GM12801 (cell line): ENCODE measurements around the gene HEATR5A.

Experiments
- TF ChIP-seq, protein P1 (sequence below): IDR thresholded peaks from one replicate; pipeline ENCODE4 v1.5.1; 2011; ENCODE audit warnings: control low read depth; ENCODE audit not compliant: insufficient read length; ENCODE audit errors: extremely low read depth

Gene HEATR5A

DNA sequence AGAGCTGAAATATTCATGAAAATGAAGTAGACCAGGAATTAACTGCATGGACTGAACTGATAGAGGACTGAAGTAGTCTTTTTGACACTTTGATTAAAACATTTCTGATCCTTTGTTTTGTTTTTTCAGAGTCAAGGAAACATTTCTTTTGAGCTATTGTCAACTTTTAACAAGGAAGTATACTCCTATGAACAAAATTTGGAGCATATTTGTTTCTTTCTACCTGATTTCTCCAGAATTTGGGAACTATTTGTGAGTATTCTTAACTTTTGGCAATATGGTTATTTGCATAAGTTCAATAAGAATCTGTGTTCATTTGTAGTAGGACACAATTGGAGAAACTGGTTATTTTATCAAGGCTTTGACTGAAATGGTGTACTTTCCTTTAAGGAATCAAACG lies 141.5 kb downstream of the HEATR5A start:
- TF ChIP-seq, protein P1, sequence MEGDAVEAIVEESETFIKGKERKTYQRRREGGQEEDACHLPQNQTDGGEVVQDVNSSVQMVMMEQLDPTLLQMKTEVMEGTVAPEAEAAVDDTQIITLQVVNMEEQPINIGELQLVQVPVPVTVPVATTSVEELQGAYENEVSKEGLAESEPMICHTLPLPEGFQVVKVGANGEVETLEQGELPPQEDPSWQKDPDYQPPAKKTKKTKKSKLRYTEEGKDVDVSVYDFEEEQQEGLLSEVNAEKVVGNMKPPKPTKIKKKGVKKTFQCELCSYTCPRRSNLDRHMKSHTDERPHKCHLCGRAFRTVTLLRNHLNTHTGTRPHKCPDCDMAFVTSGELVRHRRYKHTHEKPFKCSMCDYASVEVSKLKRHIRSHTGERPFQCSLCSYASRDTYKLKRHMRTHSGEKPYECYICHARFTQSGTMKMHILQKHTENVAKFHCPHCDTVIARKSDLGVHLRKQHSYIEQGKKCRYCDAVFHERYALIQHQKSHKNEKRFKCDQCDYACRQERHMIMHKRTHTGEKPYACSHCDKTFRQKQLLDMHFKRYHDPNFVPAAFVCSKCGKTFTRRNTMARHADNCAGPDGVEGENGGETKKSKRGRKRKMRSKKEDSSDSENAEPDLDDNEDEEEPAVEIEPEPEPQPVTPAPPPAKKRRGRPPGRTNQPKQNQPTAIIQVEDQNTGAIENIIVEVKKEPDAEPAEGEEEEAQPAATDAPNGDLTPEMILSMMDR, result no peak

DNA sequence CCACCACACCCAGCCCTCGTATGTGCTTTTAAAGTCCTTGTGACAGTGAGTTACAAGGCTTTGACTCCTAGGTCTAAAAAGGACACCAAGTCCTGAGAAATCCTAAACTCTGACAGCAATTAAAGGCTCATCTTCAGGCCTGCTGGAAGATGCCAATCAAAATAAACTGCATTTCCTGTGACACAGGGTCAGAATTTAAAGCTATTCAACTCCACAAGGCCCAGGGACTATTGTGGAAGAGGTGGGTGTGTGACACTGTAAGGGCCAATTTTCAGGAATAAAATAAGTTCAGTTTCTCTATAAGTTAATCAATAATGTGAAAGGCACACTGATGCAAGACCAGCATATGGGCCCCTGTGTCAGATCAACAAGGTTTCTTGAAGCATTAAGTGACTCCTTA lies 143.3 kb downstream of the HEATR5A start:
- TF ChIP-seq, protein P1, result no peak

GRCh38 chr14:31275731-31276130 lies 144.6 kb downstream of the HEATR5A start:
- TF ChIP-seq, protein P1, result no peak

DNA sequence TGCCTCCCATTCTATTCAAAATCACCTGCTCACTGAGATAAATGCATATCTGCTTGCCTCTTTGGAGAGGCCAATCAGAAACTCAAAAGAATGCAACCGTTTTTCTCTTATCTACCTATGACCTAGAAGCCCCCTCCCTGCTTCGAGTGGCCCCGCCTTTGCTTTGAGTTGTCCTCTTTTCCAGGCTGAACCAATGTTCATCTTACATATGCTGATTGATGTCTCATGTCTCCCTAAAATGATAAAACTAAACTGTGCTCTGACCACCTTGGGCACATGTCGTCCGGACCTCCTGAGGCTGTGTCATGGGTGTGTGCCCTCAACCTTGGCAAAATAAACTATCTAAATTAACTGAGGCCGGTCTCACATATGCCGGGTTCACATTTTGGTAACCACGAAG lies 148.7 kb downstream of the HEATR5A start:
- TF ChIP-seq, protein P1, result no peak

DNA sequence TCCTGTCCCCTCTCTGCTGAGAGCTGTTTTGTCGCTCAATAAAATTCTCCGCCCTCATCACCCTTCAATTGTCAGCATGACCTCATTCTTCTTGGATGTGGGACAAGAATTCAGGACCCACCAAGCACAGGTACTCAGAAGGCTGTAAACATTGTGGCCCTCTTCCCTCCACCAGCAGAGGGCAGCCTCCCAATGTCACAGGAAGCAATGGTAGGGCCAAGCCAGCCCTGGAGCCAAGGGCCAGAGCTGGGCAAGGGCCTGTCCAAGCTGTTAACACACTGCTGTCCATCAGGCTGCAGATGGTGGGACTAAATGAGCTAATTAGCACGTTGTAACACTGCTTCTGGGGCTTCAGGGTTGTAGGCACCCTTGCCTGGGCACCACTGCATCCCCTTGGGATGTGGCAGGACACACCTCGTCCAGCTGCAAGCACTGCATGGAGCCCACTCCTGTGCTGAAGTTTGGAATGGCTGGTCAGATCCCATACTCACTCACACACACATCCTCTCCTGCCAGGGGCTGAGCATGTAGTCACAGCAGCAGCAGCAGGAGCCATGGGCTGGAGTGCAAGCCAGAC lies 150.1 kb downstream of the HEATR5A start:
- TF ChIP-seq, protein P1, result no peak

DNA sequence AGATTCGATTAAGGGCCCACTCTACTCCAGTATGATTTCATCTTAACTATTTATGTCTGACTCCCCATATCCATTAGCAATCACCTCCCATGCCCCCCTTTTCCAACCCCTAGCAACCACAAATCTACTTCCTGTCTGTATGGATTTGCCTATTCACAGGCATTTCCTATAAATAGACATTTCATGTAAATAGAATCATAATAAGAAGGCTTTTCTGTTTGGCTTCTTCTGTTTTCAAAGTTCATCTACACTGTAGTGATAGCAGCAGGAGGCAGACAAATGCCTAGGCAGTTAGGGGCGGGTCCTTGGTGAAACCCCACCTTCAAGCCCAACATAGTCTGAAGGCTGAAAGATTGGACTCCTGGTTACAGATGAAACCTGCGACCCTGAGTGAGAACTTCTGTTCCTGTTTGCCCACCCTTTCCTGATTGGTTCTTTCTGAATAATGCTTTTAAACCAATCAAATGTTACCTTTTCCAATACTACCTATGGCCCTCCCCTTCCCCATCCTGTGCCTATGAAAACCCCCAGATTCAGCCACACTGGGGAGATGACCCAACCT lies 150.6 kb downstream of the HEATR5A start:
- TF ChIP-seq, protein P1, result no peak

DNA sequence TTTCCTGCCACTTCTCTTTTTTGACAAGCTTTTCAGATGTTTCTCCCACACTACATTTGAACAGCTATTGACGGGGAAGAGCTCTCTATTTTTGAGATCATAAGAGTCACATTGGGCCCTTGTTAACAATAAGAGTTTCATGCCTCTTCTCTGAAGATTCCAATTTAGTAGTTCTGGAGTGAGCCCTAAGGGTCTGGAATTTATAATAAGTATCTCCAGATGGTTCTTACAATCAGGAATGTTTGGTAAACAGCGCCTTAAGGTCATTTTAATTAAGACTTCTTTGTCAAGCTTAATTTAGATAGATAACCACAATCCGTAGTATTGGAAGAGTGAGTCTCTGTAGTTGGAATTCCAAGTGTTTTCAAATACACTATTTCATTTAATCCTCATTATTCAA lies 152.1 kb downstream of the HEATR5A start:
- TF ChIP-seq, protein P1, result no peak
